Cardiac atrium fibroblast (primary cell): ENCODE measurements around the gene TOX2. TPM values are rescaled to one million over a fixed set of nuclear protein-coding genes. Genes with fewer than 3 reads are reported as not detected.

ENCODE experiments used
- total RNA-seq: library from RNA; depleted of rRNA; stranded (reverse); fragments of >200 nt; gene quantifications from 2 replicates; pipeline ENCODE4 v1.2.3, GENCODE V29; 2015

The TOX2 gene
- 9.2 and 17.9 TPM in 2 replicates for total RNA-seq

GRCh38 chr20:43914311-43915210 is at the start of gene TOX2:
TOX2 (plus strand) TSS chr20:43914852; CDS start chr20:43914892, 40 bp downstream.

Other genes starting within 250 kb of the TOX2 start
- 7.3 and 9.4 TPM in 2 replicates for gene MYBL2, start 247.7 kb upstream of the TOX2 start, total RNA-seq
- gene GTSF1L, start 187.8 kb upstream of the TOX2 start, total RNA-seq = not detected in 2 replicates